ENCODE measurements around the gene ENO1. TPM values are rescaled to one million over a fixed set of nuclear protein-coding genes. Genes with fewer than 3 reads are reported as not detected.

ENO1 gene
- total RNA-seq, 4 donors from 2014 or later = 390 to 481 (median 441) TPM

DNA sequence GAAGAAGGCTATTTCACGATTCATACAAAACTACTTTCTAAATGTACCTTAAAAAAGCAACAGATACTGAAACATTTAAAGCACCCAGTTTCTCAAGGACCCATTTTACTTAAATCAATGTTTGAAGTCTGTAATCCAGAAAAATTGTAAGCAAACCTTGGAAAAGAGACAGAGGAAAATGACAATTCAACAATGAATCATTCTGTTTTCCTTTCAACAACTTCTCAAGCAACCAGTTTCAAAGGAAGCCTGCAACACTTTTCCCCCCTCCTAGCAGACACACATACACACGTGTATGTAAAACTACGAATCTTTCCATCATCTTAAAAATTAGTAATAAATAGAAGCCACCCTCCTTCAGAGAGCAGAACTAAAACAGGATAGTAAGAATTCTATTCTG is 62.2 kb downstream of the ENO1 start:
- TF ChIP-seq, protein P1, sequence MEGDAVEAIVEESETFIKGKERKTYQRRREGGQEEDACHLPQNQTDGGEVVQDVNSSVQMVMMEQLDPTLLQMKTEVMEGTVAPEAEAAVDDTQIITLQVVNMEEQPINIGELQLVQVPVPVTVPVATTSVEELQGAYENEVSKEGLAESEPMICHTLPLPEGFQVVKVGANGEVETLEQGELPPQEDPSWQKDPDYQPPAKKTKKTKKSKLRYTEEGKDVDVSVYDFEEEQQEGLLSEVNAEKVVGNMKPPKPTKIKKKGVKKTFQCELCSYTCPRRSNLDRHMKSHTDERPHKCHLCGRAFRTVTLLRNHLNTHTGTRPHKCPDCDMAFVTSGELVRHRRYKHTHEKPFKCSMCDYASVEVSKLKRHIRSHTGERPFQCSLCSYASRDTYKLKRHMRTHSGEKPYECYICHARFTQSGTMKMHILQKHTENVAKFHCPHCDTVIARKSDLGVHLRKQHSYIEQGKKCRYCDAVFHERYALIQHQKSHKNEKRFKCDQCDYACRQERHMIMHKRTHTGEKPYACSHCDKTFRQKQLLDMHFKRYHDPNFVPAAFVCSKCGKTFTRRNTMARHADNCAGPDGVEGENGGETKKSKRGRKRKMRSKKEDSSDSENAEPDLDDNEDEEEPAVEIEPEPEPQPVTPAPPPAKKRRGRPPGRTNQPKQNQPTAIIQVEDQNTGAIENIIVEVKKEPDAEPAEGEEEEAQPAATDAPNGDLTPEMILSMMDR (IDR thresholded peaks at IDR 0.05; ENCODE audit: low read depth) = no peak

GRCh38 chr1:8815582-8816151 is 62.8 kb downstream of the ENO1 start:
- TF ChIP-seq, protein P1 (IDR thresholded peaks at IDR 0.05; ENCODE audit: low read depth) = no peak

DNA sequence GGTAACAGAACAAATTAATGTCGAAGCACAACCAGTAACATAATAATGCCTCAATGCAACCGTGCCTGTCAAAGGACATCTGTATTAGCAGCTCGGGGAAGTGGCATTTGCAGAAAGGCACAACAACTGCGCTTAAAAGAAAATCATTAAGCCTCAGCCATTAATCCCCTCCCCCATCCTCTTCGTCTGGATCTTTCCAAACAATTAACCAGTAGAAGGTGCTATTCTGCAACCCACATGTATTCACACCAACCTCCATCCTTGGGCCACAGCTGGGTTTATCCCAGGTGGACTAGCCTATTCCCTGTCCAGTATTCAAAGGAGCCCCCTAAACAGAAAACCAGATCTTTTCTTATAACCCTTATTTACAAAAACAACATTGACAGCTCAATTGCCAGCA is 63.6 kb downstream of the ENO1 start:
- TF ChIP-seq, protein P1 (IDR thresholded peaks at IDR 0.05; ENCODE audit: low read depth) = no peak

DNA sequence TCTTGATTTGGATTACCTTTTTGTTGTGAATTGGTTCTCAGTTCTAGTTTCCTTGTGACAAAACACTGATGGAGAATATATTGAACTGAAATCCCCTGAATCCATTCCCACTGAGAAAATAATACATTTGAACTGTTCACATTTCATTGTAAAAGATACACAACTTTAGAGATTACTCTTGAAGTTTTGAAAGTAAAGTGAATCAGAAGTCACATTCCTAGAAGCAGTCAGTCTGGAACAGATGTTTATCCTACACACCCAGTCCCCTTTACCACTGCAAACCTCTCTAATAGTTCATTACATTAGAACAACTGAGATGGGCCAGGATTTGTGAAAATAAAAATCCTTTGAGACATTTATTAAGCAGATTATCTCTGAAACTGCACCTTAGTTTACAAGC is 64.5 kb downstream of the ENO1 start:
- TF ChIP-seq, protein P1 (IDR thresholded peaks at IDR 0.05; ENCODE audit: low read depth) = no peak

DNA sequence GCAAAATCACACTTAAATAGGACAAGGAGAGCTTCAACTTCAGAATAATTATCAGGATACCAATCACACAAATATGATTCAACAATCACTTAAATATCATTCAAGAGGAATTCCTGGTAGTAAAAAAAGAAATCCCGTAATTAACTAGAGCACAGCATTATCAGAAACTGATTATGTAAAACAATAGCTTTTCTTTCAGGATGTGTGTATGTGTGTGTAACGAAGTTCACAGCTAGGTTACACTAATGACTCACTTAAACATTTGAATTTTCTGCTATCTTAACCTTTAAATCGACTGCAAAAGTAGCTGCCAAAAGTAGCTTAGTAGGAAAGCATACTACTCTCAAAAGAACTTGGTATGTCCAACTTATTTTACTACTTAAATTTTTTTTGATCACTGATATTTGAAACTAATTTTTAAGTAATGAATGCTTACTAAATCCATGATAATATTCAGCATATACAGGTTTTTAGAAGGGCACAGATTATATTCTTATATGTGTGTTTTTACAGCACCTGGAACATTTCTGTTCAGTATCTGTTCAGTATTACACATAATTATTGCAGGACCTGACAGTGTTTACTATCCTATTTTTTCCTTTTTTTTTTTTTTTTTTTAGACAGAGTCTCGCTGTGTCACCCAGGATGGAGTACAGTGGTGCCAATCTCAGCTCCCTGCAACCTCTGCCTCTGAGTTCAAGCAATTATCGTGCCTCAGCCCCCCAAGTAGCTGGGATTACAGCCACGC is 65.3 kb downstream of the ENO1 start:
- TF ChIP-seq, protein P1 (IDR thresholded peaks at IDR 0.05; ENCODE audit: low read depth) = no peak

GRCh38 chr1:8812081-8812480 is 66.4 kb downstream of the ENO1 start:
- TF ChIP-seq, protein P1 (IDR thresholded peaks at IDR 0.05; ENCODE audit: low read depth) = no peak

Small RNAs within 50 kb of the gene (small RNA-seq; reads per million reads assigned to genes)
- not detected for gene AL139415.2
- not detected for gene MIR6728
- gene RNU6-304P = not detected

Other genes with a start within 250 kb of the ENO1 start
- gene RERE, start 61.0 kb downstream of the ENO1 start, total RNA-seq = 10 to 100 TPM; 67.0 to 91.4 (median 83.1) TPM
- gene CA6, start 67.2 kb upstream of the ENO1 start, total RNA-seq = not detected
- not detected for gene SLC2A7, start 147.7 kb upstream of the ENO1 start, total RNA-seq
- 10 to 100 TPM in 1 of 4 donors, 1 to 10 TPM in 3; 1.9 to 10.5 (median 4.5) TPM for gene SLC2A5, start 190.9 kb upstream of the ENO1 start, total RNA-seq

All from subcutaneous adipose tissue (tissue), 4 donors.